ENCODE measurements around the gene GAB2. TPM values are rescaled to one million over a fixed set of nuclear protein-coding genes. Genes with fewer than 3 reads are reported as not detected.
"Not testable (repeated sequence)": the region's sequence is repeated elsewhere in the genome, so short reads cannot be mapped to it uniquely, and the experiment has no call there.

Gene GAB2
- total RNA-seq, 2 donors from 2014 or later, result 27.7 to 29.8 TPM

GRCh38 chr11:78380615-78381051, 37.0 kb downstream of the GAB2 start:
- intact Hi-C loops (cut with DNase I, micrococcal nuclease), result no loop called here
- ATAC-seq (no peak), DNase-seq (no peak)

- ATAC-seq, result peak; percentile 36
- intact Hi-C loops (cut with DNase I, micrococcal nuclease), result no loop called here
- DNase-seq, result no peak
Measured at GRCh38 chr11:78379039-78379670, 38.5 kb downstream of the GAB2 start.

- DNase-seq (peak; percentile 24 to 49), ATAC-seq (peak; percentile 80)
- intact Hi-C loops (cut with DNase I, micrococcal nuclease), result no loop called here
Measured at GRCh38 chr11:78377625-78378418, 39.8 kb downstream of the GAB2 start.

- ATAC-seq (no peak), DNase-seq (no peak)
- intact Hi-C loops (cut with DNase I, micrococcal nuclease), result no loop called here
Measured at GRCh38 chr11:78376858-78377257, 40.8 kb downstream of the GAB2 start.

DNA sequence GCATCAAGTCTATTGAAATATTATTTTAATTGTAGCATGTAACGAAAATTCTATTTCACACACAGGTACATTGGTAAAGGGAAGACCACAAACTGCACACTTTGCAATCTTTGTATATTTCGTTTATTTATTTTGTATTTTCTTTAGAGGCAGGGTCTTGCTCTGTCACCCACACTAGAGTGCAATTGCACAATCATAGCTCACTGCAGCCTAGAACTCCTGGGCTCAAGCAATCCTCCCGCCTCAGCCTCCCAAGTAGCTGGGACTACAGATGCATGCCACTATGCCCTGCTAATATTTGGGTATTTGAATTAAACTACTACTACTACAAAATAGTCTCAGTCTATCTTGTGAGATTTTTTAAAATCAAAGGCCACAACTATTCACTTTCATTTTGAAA, 42.7 kb downstream of the GAB2 start:
- no peak for DNase-seq
- no peak for ATAC-seq
- intact Hi-C loops (cut with DNase I, micrococcal nuclease), result no loop called here

- intact Hi-C loops (cut with DNase I, micrococcal nuclease), result no loop called here
- DNase-seq (no peak), ATAC-seq (no peak)
Measured at GRCh38 chr11:78373689-78374088, 43.9 kb downstream of the GAB2 start.

DNA sequence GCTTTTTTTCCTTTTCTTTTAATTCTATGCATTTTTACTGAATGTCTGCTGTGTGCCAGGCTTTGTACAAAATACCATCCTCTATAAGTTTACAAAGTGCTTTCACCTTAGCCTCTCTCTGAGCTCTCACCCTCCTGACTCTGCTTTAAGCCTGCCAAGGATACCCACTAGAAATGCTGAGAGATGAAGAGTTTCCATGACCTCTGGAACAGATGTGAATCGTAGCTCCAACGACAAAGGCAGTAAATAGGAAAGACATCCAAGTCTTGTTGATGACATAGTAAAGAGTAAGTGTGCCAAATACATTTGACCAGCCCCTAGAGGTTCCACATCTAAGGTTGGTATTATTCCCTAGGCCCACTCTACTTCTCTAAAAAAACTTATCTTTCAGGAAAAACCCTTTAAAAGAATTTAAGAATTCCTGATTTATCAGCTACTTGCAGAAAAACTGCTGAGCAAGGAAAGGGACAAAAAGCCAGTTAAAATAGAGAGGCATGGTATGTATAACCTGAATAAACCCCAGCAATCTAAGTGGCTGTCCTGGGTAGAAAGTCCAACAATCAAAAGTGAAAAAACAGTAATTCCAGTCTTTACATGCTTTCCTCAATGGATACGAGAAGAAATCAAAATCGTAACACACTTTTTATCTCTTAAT, 45.4 kb downstream of the GAB2 start:
- DNase-seq (no peak), ATAC-seq (no peak)
- intact Hi-C loops (cut with DNase I, micrococcal nuclease), result no loop called here

- DNase-seq (no peak), ATAC-seq (no peak)
- intact Hi-C loops (cut with DNase I, micrococcal nuclease), result no loop called here
Measured at GRCh38 chr11:78371221-78371891, 46.3 kb downstream of the GAB2 start.

- ATAC-seq (peak; percentile 46), DNase-seq (no peak)
- intact Hi-C loops (cut with DNase I, micrococcal nuclease), result no loop called here
Measured at GRCh38 chr11:78370406-78371172, 47.0 kb downstream of the GAB2 start.

GRCh38 chr11:78365381-78365792, 52.2 kb downstream of the GAB2 start:
- no peak for ATAC-seq
- intact Hi-C loops (cut with DNase I, micrococcal nuclease), result no loop called here

DNA sequence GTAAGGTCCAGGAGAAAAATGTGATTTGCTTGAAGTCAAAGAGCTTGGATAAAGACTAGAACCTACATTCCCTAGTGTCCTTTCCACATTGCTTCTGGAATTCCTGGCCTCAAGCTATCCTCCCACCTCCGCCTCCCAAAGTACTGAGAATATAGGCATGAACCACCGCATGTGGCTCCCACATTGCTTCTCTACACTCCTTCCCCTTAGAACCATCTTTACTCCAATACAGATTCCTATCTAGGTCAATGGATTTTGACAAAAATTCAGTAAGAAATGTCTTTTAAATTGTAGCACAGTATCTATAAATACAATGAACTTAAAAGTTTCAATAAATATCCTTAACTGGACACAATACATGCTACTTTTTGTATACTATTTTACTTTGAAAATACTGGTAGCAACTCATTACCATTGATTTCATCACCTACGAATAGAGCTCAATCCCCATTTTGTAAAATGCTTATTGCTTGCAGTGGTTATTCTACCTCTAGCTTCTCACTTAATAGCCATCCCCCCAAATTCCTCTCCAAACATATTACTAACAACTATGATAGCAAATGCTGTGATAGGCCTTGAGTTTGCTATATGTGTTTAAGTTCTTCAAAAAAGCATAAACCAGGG, 53.4 kb downstream of the GAB2 start:
- ATAC-seq, result no peak
- no peak for DNase-seq
- intact Hi-C loops (cut with DNase I, micrococcal nuclease), result no loop called here

More at GRCh38 chr11:78365381-78365792, 52.2 kb downstream of the GAB2 start:
- DNase-seq, result no peak

DNA sequence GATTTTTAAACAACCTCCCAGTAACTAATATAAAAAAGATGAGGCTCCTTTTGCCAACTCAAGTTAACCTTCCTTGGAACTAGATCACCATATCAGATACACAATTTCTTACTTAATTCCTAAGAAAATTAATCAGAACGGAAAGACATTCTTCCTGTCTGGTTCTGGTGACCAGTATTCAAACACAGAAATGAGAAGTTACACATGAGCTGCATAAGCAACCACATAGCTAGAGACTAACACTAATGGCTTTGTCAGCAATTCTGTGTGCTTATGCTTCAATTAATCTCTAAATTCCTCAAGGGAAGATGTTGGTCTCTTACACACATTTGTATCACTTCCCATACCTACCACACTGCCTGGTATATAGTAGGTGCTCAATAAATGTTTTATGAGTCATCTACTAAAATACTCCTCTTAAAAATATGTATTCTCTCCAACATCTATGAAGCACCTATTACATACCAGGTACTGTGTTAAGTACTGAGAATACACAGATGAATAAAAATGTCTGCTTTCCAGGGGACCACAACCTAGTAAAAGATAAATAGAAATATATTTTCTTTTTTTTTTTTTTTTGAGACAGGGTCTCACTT, 54.5 kb downstream of the GAB2 start:
- no peak for DNase-seq
- ATAC-seq, result no peak

GRCh38 chr11:78361228-78361627, 56.4 kb downstream of the GAB2 start:
- intact Hi-C loops (cut with DNase I, micrococcal nuclease), result no loop called here
- no peak for ATAC-seq
- no peak for DNase-seq

More for the DNA sequence above, 54.5 kb downstream of the GAB2 start:
- intact Hi-C loops (cut with DNase I, micrococcal nuclease), result no loop called here

- ATAC-seq (no peak), DNase-seq (no peak)
- intact Hi-C loops (cut with DNase I, micrococcal nuclease), result no loop called here
Measured at GRCh38 chr11:78359921-78360320, 57.7 kb downstream of the GAB2 start.

- ATAC-seq; intact Hi-C loops (cut with DNase I, micrococcal nuclease); DNase-seq: not testable (repeated sequence)
Measured at GRCh38 chr11:78357924-78358323, 59.7 kb downstream of the GAB2 start.

DNA sequence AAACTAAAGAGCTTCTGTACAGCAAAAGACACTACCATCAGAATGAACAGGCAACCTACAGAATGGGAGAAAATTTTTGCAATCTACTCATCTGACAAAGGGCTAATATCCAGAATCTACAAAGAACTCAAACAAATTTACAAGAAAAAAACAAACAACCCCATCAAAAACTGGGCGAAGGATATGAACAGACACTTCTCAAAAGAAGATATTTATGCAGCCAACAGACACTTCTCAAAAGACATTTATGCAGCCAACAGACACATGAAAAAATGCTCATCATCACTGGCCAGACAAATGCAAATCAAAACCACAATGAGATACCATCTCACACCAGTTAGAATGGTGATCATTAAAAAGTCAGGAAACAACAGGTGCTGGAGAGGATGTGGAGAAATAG, 60.2 kb downstream of the GAB2 start:
- intact Hi-C loops (cut with DNase I, micrococcal nuclease); DNase-seq; ATAC-seq: not testable (repeated sequence)

- intact Hi-C loops (cut with DNase I, micrococcal nuclease); ATAC-seq; DNase-seq: not testable (repeated sequence)
Measured at GRCh38 chr11:78355742-78356141, 61.9 kb downstream of the GAB2 start.

DNA sequence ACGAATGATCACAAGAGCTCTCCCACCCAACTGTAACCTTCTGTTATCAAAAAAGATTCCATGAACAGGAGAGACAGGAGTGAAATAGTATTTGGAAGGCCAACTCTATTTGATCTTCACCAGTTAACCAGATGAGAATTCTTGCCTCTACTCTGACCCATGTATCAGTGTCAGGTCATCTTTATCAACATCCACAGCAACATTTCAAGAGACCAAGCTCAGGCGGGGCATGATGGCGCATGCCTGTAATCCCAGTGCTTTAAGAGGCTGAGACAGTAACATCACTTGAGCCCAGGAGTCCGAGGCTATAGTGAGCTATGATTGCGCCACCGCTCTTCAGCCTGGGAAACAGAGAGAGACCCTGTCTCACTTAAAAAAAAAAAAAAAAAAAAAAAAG, 62.3 kb downstream of the GAB2 start:
- intact Hi-C loops (cut with DNase I, micrococcal nuclease), result no loop called here
- no peak for DNase-seq
- no peak for ATAC-seq

Measured in left colon (tissue), 2 donors.